ENCODE data around the gene SOWAHC. TPM values are rescaled to one million over a fixed set of nuclear protein-coding genes. Genes with fewer than 3 reads are reported as not detected.
"Not testable (repeated sequence)": the region's sequence is repeated elsewhere in the genome, so short reads cannot be mapped to it uniquely, and the experiment has no call there.

Gene SOWAHC
- total RNA-seq, 1 donor from 2014 or later = 0.32 TPM

- intact Hi-C loops (cut with micrococcal nuclease) = no loop called here
Measured at GRCh38 chr2:109615637-109616144, 1.5 kb downstream of the SOWAHC start.

- intact Hi-C loops (cut with micrococcal nuclease) = no loop called here
Measured at GRCh38 chr2:109616184-109616583, 2.0 kb downstream of the SOWAHC start.

- intact Hi-C loops (cut with micrococcal nuclease) = no loop called here
Measured at GRCh38 chr2:109619032-109619615, 5.0 kb downstream of the SOWAHC start.

- intact Hi-C loops (cut with micrococcal nuclease) = no loop called here
Measured at GRCh38 chr2:109623297-109623696, 9.1 kb downstream of the SOWAHC start.

- intact Hi-C loops (cut with micrococcal nuclease) = no loop called here
Measured at GRCh38 chr2:109623923-109624322, 9.8 kb downstream of the SOWAHC start.

GRCh38 chr2:109624339-109624738 is 10.2 kb downstream of the SOWAHC start:
- intact Hi-C loops (cut with micrococcal nuclease) = no loop called here

GRCh38 chr2:109628321-109628720 is 14.2 kb downstream of the SOWAHC start:
- intact Hi-C loops (cut with micrococcal nuclease) = not testable (repeated sequence)

GRCh38 chr2:109629867-109630266 is 15.7 kb downstream of the SOWAHC start:
- intact Hi-C loops (cut with micrococcal nuclease) = no loop called here

GRCh38 chr2:109630441-109631430 is 16.6 kb downstream of the SOWAHC start:
- intact Hi-C loops (cut with micrococcal nuclease) = no loop called here

GRCh38 chr2:109631741-109632140 is 17.6 kb downstream of the SOWAHC start:
- intact Hi-C loops (cut with micrococcal nuclease) = no loop called here

GRCh38 chr2:109632158-109632789 is 18.1 kb downstream of the SOWAHC start:
- intact Hi-C loops (cut with micrococcal nuclease) = no loop called here

- intact Hi-C loops (cut with micrococcal nuclease) = no loop called here
Measured at GRCh38 chr2:109633284-109633961, 19.3 kb downstream of the SOWAHC start.

- intact Hi-C loops (cut with micrococcal nuclease) = no loop called here
Measured at GRCh38 chr2:109635426-109636304, 21.5 kb downstream of the SOWAHC start.

GRCh38 chr2:109636317-109636716 is 22.2 kb downstream of the SOWAHC start:
- intact Hi-C loops (cut with micrococcal nuclease) = no loop called here

GRCh38 chr2:109637749-109638570 is 23.8 kb downstream of the SOWAHC start:
- intact Hi-C loops (cut with micrococcal nuclease) = no loop called here

GRCh38 chr2:109638795-109639194 is 24.6 kb downstream of the SOWAHC start:
- intact Hi-C loops (cut with micrococcal nuclease) = no loop called here

- intact Hi-C loops (cut with micrococcal nuclease) = not testable (repeated sequence)
Measured at GRCh38 chr2:109640000-109640399, 25.8 kb downstream of the SOWAHC start.

GRCh38 chr2:109644571-109645275 is 30.6 kb downstream of the SOWAHC start:
- intact Hi-C loops (cut with micrococcal nuclease) = no loop called here

Data from T-helper 2 cell treated with Interferon-gamma antibody and Interleukin-4, amounts not matched to agents 100 ng/mL and 5 ng/mL, for 36 hours (primary cell).